ENCODE measurements around the gene NKAIN4.
"Not testable (repeated sequence)": the region's sequence is repeated elsewhere in the genome, so short reads cannot be mapped to it uniquely, and the experiment has no call there.

NKAIN4 gene

GRCh38 chr20:63238514-63239125, 15.6 kb downstream of the NKAIN4 start:
- no peak for DNase-seq (ENCODE audit: low read depth in 1 of 2, low spot score in 1 of 2)

- no peak for DNase-seq (ENCODE audit: low read depth in 1 of 2, low spot score in 1 of 2)
Observed at GRCh38 chr20:63238031-63238430, 16.2 kb downstream of the NKAIN4 start.

- no peak for DNase-seq (ENCODE audit: low read depth in 1 of 2, low spot score in 1 of 2)
Observed at GRCh38 chr20:63236116-63236837, 18.0 kb downstream of the NKAIN4 start.

DNA sequence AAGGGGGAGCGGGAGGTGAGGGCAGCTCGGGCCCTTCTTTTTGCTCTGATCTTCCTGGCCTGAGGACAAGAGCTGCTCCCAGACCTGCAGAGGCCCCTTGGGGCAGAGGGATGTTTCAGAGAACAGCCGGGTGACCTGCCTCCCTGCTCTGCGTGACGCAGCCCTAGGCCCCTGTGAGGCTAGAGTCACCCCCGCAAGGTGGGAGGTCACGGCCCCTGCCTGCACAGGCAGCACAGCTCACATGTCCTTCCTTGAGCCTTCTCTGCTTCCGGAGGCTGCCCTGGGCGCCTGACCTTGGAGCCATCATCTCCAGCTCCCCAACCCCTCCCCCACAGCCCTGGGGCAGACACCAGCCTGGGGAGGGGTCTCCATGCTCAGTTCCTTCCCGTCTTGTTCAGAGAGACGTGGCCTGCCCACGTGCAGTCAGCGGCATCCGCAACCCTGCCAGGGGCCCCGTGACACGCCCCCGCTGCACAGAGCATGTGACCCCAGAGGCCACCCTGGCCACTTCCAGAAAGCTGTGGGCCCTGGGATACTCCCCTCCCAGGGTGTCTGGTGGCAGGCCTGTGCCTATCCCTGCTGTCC, 18.8 kb downstream of the NKAIN4 start, which contains the start of gene BIRC7:
Gene BIRC7 (plus strand): TSS at position 507 of the 585 bp plus-strand sequence. CDS start 192 bp downstream, outside the sequence.
- DNase-seq (ENCODE audit: low read depth in 1 of 2, low spot score in 1 of 2), result no peak

DNA sequence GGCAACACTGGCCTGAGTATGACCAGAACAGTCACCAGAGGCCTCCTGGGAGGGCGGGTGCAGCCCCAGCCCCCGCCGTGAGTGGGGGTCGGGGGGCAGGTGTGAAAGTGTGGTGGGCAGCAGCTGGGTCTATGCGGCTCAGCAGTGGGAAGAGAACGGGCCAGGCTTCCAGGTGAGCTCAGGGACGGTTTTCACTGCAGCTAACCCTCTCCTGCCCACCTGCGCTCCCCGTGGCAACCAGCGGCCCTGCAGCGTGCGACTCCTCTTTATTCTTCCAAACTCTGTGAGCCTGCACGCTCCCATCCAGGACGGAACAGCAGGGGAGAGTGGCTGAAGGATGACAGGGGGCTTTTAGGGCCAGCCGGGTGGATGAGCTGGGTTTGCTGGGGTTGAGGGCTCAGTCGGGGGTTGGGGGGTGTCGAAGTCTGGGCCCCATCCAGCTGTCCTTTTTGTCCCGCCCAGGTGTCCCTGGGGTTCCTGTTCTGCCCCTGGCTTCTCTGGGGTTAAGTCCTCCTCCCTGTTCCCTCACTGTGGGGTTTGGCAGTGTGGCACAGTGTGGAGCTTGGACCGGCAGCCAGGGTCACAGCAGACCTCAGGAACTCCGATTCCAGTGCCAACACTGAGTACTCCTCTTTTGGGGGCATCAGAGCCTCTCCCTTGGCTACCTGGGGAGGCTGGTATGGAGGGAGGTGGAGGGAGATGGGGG, 19.4 kb downstream of the NKAIN4 start:
- no peak for DNase-seq (ENCODE audit: low read depth in 1 of 2, low spot score in 1 of 2)

DNA sequence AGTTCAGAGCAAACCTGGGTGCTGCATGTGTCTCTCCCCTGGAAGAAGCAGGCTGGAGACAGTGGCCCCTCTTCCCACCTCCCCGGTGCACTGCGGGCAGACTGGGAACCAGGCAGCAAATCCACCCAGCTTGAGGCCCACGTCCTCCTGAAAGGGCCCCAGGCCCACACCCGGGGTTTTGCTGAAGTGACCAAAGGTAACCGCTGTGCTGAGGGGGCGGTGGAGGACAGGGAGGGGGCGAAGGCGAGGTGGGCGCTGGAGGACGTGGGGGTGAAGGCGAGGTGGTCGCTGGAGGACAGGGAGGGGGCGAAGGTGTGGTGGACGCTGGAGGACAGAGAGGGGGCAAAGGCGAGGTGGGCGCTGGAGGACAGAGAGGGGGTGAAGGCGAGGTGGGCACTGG, 20.3 kb downstream of the NKAIN4 start:
- DNase-seq (ENCODE audit: low read depth in 1 of 2, low spot score in 1 of 2), result no peak

DNA sequence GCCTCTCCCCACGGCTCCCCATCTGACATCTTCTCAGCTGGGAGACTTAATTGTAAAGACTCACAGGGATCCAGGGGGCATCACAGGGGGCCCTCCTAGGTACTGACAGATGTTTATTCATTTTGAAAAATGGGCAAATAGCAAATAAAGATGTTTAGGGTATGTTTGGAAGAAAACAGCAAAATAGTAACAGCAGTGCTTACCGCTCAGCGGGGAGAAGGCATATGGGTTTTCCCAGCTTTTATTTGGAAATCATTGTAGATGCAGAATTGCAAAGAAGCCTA, 21.3 kb downstream of the NKAIN4 start:
- DNase-seq (ENCODE audit: low read depth in 1 of 2, low spot score in 1 of 2), result no peak

DNA sequence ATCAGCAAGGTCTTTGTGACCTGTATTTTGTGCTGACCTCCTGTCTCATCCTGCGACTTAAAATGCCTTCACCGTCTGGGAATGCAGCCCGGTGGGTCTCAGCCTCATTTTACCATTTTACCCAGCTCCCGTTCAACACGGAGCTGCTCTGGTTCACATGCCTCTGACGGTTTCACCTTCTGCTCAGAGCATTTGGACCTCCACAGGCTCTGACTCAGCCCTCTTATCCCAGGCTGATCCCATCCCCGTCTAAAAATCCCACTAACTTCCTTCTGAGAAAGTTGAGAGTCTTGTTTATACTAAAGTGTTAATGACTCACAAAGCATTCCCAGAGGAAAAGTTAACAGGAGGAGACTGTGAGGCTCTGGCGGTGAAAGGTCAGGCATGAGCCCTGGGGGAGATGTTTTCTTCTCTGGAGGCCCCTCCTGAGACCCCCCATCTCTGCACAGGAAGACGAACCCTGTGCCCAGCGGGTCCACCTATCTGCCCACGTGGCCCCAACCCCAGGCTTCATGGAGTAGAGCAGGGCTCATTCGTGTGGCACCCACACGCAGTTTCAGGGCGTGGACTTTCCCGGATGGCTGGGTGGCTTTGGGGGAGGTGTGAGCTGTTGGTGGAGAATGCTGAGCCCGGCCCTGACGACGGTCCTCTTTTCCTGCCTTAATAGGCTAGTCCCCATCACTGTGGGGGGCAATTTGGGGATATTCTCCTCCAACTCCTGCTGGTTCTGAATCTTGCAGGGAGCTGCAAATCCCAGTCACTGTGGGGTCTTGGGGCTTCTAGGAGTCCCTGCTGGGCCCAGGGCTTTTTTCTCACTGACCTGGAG, 21.8 kb downstream of the NKAIN4 start:
- DNase-seq (ENCODE audit: low read depth in 1 of 2, low spot score in 1 of 2), result no peak

DNA sequence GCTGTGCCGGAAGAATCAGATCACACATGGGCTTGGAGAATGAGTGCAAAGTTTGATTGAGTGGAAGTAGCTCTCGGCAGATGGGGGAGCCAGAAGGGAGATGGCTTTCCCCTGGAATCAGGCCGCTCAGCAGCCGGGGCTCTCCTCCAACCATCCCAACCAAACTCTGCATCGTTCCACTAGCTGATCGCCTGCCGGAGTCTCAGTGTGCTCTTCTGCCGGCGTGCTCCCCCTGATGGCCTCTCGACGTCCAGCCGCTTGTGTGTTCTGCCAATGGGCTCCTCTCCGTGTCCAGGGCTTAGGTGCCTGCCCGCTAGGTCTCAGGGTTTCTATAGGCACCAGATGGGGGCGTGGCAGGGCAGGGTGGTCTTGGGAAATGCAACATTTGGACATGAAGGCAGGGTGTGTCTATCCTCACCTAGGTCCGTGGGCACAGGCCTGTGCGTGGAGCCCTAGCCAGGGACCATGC, 23.4 kb downstream of the NKAIN4 start:
- DNase-seq (ENCODE audit: low read depth in 1 of 2, low spot score in 1 of 2), result no peak

DNA sequence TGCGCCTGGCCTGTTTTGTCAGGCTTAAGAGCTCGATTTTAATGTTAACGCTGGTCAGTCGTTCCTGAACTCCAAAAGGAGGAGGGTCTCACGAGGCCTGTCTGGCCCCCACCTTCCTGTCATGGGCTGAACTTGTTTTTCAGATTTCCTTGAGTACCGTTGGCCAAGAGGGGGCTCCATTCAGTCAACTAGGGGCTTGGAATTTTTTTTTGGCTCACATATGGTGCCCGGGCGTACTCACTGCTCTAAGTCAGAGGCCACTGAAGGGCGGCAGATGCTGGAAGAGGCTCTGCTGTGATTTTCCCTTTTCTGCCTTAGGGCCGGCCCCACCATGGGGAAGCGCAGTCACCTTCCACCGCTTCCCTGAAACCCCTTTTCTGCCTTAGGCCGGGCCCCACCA, 25.5 kb downstream of the NKAIN4 start:
- no peak for DNase-seq (ENCODE audit: low read depth in 1 of 2, low spot score in 1 of 2)

DNA sequence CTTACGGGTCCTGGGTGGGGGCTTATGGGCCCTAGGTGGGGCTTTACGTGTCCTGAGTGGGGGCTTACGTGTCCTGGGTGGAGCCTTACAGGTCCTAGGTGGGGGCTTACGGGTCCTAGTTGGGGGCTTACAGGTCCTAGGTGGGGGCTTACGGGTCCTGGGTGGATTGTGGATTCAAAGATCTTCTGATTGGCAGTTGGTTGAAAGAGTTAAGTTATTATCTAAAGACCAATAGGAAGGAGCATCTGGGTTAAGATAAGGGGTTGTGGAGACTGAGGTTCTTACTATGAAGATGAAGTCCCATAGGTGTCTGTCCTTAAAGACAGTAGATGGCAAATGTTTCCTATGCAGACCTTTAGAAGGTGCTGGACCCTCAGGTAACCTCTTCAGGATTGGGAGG, 27.0 kb downstream of the NKAIN4 start:
- DNase-seq (ENCODE audit: low read depth in 1 of 2, low spot score in 1 of 2), result no peak

- no peak for DNase-seq (ENCODE audit: low read depth in 1 of 2, low spot score in 1 of 2)
Observed at GRCh38 chr20:63226042-63226943, 28.0 kb downstream of the NKAIN4 start.

GRCh38 chr20:63225082-63225454, 29.2 kb downstream of the NKAIN4 start:
- no peak for DNase-seq (ENCODE audit: low read depth in 1 of 2, low spot score in 1 of 2)

DNA sequence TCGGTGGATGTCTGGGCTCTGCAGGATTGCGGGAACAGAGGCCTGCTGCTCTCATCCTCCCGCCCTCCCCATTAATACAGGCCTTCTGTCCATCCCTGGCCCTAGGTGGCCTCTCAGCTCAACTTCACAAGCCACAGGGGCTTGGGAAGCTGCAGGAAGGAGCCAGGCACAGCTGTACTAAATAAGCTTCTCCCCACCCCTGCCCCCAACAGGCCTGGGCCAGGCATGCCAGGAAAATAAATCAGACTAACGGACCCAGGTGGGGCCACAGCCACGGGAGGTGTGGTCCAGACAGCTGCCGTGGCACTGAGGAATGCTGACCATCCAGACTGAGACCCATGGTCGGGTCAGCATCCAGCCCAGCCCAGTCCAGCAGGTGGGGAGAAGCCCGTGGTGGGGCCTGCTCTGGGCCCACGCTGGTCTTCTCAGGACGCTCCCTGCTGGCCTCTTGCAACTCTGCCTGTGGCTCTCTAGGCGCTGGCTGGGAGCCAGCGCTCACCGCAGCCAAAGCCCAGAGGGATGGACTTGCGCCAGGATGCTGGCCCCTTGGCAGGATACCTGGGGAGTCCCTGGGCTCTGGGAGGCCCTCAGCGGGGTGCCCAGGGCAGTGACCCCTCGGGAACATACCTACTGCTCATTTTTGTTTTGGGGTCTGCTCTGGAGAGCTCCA, 29.7 kb downstream of the NKAIN4 start:
- DNase-seq (ENCODE audit: low read depth in 1 of 2, low spot score in 1 of 2), result no peak

DNA sequence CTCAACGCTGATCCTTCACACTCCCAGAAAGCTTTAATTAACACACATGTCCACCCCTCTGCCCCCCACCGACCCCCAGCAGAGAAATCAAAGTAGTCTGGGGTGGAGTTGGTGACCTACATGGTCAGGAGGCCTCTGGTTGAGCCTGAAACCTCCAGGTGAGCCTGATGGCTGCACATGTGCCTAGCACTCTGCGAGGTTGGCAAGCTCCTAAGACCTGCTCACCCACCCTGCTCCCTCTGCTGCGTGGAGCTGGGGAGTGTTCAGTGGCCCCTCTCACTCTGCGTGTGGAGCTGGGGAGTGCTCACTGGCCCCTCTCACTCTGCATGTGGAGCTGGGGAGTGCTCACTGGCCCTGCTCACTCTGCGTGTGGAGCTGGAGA, 30.4 kb downstream of the NKAIN4 start:
- no peak for DNase-seq (ENCODE audit: low read depth in 1 of 2, low spot score in 1 of 2)

DNA sequence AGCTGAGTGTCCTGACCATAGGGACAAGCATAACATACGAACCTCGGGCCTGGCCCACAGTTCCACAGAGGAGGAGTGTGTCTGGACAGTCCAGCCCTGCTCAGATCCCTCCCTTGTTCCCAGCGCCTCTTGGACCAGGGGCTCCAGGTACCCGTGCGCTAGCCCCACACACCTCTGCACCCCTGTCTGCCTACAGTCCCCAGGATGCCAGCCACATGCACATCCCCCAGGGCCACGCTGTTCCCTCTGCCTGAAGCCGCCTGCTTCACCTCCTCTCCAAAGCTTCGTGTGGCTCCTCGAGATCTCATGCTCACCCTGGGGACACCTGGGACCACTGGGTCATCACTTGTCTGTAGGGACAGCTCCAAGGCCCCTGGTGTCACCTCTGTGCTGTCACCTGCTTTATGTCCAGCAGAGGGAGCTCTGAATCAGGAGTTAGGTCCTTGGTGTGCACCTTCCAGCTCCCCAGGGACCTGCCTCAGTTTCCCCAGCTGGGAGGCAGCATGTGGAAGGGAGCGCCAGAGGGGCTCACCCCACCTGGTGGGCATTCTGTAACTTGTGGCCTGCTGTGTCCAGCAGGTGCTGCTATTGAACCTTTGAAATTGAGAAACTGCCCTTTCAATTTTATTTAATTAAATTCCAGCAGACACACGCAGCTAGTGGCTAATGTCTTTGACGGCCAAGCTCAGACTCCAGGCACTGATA, 31.0 kb downstream of the NKAIN4 start:
- peak in 1 of 2 donors; percentile 22 for DNase-seq (ENCODE audit: low read depth in 1 of 2, low spot score in 1 of 2)

DNA sequence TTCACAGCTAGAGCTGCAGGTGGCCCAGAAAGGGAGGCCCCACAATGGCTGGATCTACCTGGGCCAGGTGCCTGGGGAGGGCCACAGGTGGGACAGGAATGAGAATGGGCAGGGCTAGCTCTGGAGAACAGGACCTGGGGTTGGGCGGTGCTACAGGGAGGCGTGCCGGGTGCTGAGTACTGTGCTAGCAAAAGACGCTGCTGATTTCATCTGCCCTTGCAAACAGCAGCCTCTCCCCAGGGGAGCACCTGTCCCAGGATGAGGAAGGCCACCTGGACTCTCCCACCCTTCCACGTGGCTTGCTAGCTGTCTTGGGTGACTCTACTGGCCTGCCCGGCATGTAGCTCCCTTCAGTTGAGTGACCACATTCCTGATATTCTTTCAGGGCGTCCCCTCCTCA, 31.7 kb downstream of the NKAIN4 start:
- no peak for DNase-seq (ENCODE audit: low read depth in 1 of 2, low spot score in 1 of 2)

- DNase-seq (ENCODE audit: low read depth in 1 of 2, low spot score in 1 of 2), result not testable (repeated sequence)
Observed at GRCh38 chr20:63221400-63222053, 32.7 kb downstream of the NKAIN4 start.

Data from activated T-helper 1 cell treated with anti-CD3 and anti-CD28 coated beads, Interleukin-2, amount 50 U/mL, for 16 hours (primary cell).